GM19452 (cell line): ENCODE measurements around the gene IFITM1.
"Not testable (repeated sequence)": the region's sequence is repeated elsewhere in the genome, so short reads cannot be mapped to it uniquely, and the experiment has no call there.

Experiments
- ATAC-seq: cut with Tn5 transposase; IDR thresholded peaks from one replicate; pipeline ENCODE4 v1.9.1; 2021; ENCODE audit not compliant: unreplicated experiment

The IFITM1 gene

GRCh38 chr11:362642-363442 is 49.0 kb downstream of the IFITM1 start:
- no peak for ATAC-seq

- ATAC-seq, result not testable (repeated sequence)
These were observed 49.6 kb downstream of the IFITM1 start for GRCh38 chr11:363443-363805.

- ATAC-seq, result no peak
These were observed 50.3 kb downstream of the IFITM1 start for GRCh38 chr11:363948-364761.
